K562 (cell line): ENCODE results near the gene GOLPH3L. TPM values are rescaled to one million over a fixed set of nuclear protein-coding genes. Genes with fewer than 3 reads are reported as not detected.

Source experiments
- ETV6 ChIP-seq, 3 experiments: fragments of 150-350 bp in 1 of 3; sonication (generic) in 1 of 3; formaldehyde crosslinking in 1 of 3; IDR thresholded peaks; 2 replicates each; pipeline versions ENCODE4 v1.6.1 to v1.8.0; 2014 to 2022; ENCODE audit warnings: borderline replicate concordance in 2 of 3, low read depth in 2 of 3, antibody characterized with exemption in 1 of 3, low read length in 1 of 3, mild to moderate bottlenecking in 1 of 3, missing genetic modification reagents in 1 of 3
- EWSR1 ChIP-seq: fragments of 450-650 bp; IDR thresholded peaks from 2 replicates; pipeline ENCODE4 v1.6.1; 2018; ENCODE audit warnings: borderline replicate concordance, mild to moderate bottlenecking, low read depth, moderate library complexity; ENCODE audit not compliant: partially characterized antibody
- MYBL2 ChIP-seq, 2 experiments: fragments of 450-650 bp in 1 of 2; sonication (generic) in 1 of 2; formaldehyde crosslinking in 1 of 2; IDR thresholded peaks; 2 replicates each; pipeline versions ENCODE4 v1.6.1 to v1.8.1; 2017 to 2022; ENCODE audit warnings: borderline replicate concordance in 1 of 2, inconsistent platforms in 1 of 2, low read depth in 1 of 2, mild to moderate bottlenecking in 1 of 2, missing genetic modification reagents in 1 of 2, moderate library complexity in 1 of 2
- NR1H2 ChIP-seq: sonication (generic); formaldehyde crosslinking; IDR thresholded peaks from 2 replicates; pipeline ENCODE4 v1.4.0; 2020; ENCODE audit warnings: mild to moderate bottlenecking, missing genetic modification reagents
- POLR2A ChIP-seq: fragments of 450-650 bp; conservative IDR thresholded peaks from 2 replicates; pipeline ENCODE4 v1.6.1; 2016
- POLR2AphosphoS5 ChIP-seq: IDR thresholded peaks from 2 replicates; pipeline ENCODE4 v1.6.1; 2011; ENCODE audit warnings: mild to moderate bottlenecking, low read depth, low read length, moderate library complexity; ENCODE audit not compliant: control insufficient read depth, insufficient read depth
- POLR2H ChIP-seq: IDR thresholded peaks from 2 replicates; pipeline ENCODE4 v1.6.1; 2016; ENCODE audit warnings: missing genetic modification characterization, low read depth, mild to moderate bottlenecking, control low read depth, missing compliant biosample characterization, moderate library complexity
- SRSF9 ChIP-seq: fragments of 200-400 bp; formaldehyde crosslinking; IDR thresholded peaks from 2 replicates; pipeline ENCODE4 v1.6.1; 2017; ENCODE audit warnings: low read depth, low read length, borderline replicate concordance
- TAF15 ChIP-seq: fragments of 200-400 bp; formaldehyde crosslinking; IDR thresholded peaks from 2 replicates; pipeline ENCODE4 v1.6.1; 2017; ENCODE audit warnings: mild to moderate bottlenecking, low read depth, low read length, moderate library complexity
- YBX1 ChIP-seq: fragments of 450-650 bp; IDR thresholded peaks from 2 replicates; pipeline ENCODE4 v1.7.1; 2016; ENCODE audit warnings: mild to moderate bottlenecking
- ZEB2 ChIP-seq: fragments of 450-650 bp; IDR thresholded peaks from 2 replicates; pipeline ENCODE4 v1.6.1; 2016
- ZFX ChIP-seq: sonication (generic); formaldehyde crosslinking; IDR thresholded peaks from 2 replicates; pipeline ENCODE4 v1.8.0; 2022; ENCODE audit warnings: mild to moderate bottlenecking, missing genetic modification reagents, moderate library complexity
- ZNF253 ChIP-seq: fragments of 250-450 bp; sonication (Bioruptor Pico); conservative IDR thresholded peaks from 2 replicates; pipeline ENCODE4 v1.6.1; 2021; ENCODE audit warnings: mild to moderate bottlenecking
- polyA plus RNA-seq, 8 experiments: library from polyadenylated mRNA; depleted of rRNA in 4 of 8; stranded (reverse) in 5 of 8; unstranded in 3 of 8; fragments of >200 nt; fragmentation: Nextera tagmentation in 2 of 8; fragmentation: Illumina TruSeq in 1 of 8; extraction: Ambion mirVana in 2 of 8; extraction: Trizol in 1 of 8; gene quantifications; 2 replicates each; pipeline versions ENCODE4 v1.2.1 to v1.2.3, GENCODE V29; 2011 to 2014; ENCODE audit warnings: inconsistent platforms in 1 of 8, missing spikeins in 1 of 8
- total RNA-seq, 7 experiments: library from RNA; depleted of rRNA in 6 of 7; stranded (reverse); fragments of >200 nt in 6 of 7; fragmentation: Illumina TruSeq in 2 of 7; extraction: Trizol in 2 of 7; gene quantifications; 2 replicates each; pipeline versions ENCODE4 v1.2.1 to v1.2.3, GENCODE V29; 2011 to 2021; ENCODE audit warnings: low replicate concordance in 1 of 7
- TF ChIP-seq, protein P1 (sequence below): fragments of 250-450 bp; sonication (Bioruptor Pico); IDR thresholded peaks from 2 replicates; pipeline ENCODE4 v1.4.0; 2020; ENCODE audit warnings: mild to moderate bottlenecking, moderate library complexity
- TF ChIP-seq, protein P2 (sequence below): sonication (generic); formaldehyde crosslinking; IDR thresholded peaks from 2 replicates; pipeline ENCODE4 v1.8.0; 2022; ENCODE audit warnings: mild to moderate bottlenecking, missing genetic modification reagents, borderline replicate concordance
- TF ChIP-seq, protein P3 (sequence below), 2 experiments: IDR thresholded peaks; 2 replicates each; pipeline ENCODE4 v1.6.1; 2011; ENCODE audit warnings: borderline replicate concordance in 1 of 2, control low read depth in 1 of 2, low read depth in 1 of 2, low read length in 1 of 2, mild to moderate bottlenecking in 1 of 2, mixed read lengths in 1 of 2, moderate library complexity in 1 of 2; ENCODE audit not compliant: insufficient read depth in 1 of 2, insufficient read length in 1 of 2, poor library complexity in 1 of 2, severe bottlenecking in 1 of 2; ENCODE audit errors: extremely low read depth in 1 of 2
- TF ChIP-seq, protein P4 (sequence below): IDR thresholded peaks from 3 replicates; pipeline ENCODE4 v1.6.1; 2011; ENCODE audit warnings: borderline replicate concordance, mild to moderate bottlenecking; ENCODE audit not compliant: insufficient read length, insufficient read depth

GOLPH3L gene
- total and polyA plus RNA-seq, 9 of the 15 experiments (the other 6 are each of a cell fraction or from before 2014, with no cell fraction given) = 8.1 to 42.1 (median 21.6) TPM

DNA sequence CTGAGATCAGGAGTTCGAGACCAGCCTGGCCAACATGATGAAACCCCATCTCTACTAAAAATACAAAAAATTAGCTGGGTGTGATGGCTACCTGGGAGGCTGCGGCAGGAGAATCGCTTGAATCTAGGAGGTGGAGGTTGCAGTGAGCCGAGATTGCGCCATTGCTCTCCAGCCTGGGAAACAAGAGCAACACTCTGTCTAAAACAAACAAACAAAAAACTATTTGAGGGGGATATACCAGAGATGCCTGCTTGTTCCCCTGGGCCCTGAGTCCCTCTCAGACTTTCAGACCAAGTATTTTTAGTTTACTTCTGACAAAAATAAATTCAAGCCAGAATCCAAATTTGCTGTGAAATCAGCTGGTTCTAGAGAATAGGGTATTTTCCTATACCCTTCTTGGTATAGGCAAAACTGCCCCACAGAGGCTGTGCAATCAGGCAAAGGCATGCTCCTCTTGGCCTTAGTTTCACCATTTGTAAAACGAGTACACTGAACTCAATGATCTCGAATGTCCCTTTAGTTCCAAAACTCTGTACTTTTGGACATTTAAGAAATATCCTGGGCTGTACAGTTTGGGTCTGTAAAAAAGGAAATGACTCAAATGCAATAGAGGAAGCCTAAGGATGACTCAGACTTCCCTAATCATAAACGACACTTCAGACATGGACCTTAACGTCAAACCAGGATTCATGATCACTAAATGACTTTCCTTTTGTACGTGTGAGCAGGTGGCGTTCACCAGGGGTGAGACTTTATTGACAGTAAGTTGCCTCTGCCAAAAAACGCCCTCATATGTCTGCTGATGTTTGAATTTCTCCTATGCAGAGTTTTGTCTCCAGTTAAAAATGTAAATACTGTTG, 83.7 kb downstream of the GOLPH3L start (continued):
- no peak for TF ChIP-seq MYBL2 (IDR thresholded peaks at IDR 0.05; ENCODE audit: low read depth)
- no peak for TF ChIP-seq MYBL2 (CRISPR knock-in tag; IDR thresholded peaks at IDR 0.05; ENCODE audit: borderline replicate concordance)
- TF ChIP-seq SRSF9 = no peak
- no peak for TF ChIP-seq TAF15
- TF ChIP-seq POLR2AphosphoS5 = no peak
- no peak for TF ChIP-seq ZNF253
- no peak for TF ChIP-seq POLR2A
- TF ChIP-seq ZEB2 = peak; percentile 44; the same call in 1 of the 2 replicates
- TF ChIP-seq, protein P1, sequence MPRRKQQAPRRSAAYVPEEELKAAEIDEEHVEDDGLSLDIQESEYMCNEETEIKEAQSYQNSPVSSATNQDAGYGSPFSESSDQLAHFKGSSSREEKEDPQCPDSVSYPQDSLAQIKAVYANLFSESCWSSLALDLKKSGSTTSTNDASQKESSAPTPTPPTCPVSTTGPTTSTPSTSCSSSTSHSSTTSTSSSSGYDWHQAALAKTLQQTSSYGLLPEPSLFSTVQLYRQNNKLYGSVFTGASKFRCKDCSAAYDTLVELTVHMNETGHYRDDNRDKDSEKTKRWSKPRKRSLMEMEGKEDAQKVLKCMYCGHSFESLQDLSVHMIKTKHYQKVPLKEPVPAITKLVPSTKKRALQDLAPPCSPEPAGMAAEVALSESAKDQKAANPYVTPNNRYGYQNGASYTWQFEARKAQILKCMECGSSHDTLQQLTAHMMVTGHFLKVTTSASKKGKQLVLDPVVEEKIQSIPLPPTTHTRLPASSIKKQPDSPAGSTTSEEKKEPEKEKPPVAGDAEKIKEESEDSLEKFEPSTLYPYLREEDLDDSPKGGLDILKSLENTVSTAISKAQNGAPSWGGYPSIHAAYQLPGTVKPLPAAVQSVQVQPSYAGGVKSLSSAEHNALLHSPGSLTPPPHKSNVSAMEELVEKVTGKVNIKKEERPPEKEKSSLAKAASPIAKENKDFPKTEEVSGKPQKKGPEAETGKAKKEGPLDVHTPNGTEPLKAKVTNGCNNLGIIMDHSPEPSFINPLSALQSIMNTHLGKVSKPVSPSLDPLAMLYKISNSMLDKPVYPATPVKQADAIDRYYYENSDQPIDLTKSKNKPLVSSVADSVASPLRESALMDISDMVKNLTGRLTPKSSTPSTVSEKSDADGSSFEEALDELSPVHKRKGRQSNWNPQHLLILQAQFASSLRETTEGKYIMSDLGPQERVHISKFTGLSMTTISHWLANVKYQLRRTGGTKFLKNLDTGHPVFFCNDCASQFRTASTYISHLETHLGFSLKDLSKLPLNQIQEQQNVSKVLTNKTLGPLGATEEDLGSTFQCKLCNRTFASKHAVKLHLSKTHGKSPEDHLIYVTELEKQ (CRISPR knock-in tag) = no peak
- no peak for TF ChIP-seq NR1H2 (CRISPR knock-in tag)
- TF ChIP-seq POLR2H (tag) = peak; percentile 69
- peak in 1 of 2 experiments; percentile 97; a peak in 3 of 4 replicates for TF ChIP-seq ETV6 (IDR thresholded peaks at IDR 0.05; ENCODE audit: borderline replicate concordance in 1 of 2, low read depth in 2 of 2, low read length in 1 of 2)
- no peak for TF ChIP-seq ETV6 (CRISPR knock-in tag; IDR thresholded peaks at IDR 0.05; ENCODE audit: borderline replicate concordance)
- no peak for TF ChIP-seq EWSR1
- TF ChIP-seq, protein P2, sequence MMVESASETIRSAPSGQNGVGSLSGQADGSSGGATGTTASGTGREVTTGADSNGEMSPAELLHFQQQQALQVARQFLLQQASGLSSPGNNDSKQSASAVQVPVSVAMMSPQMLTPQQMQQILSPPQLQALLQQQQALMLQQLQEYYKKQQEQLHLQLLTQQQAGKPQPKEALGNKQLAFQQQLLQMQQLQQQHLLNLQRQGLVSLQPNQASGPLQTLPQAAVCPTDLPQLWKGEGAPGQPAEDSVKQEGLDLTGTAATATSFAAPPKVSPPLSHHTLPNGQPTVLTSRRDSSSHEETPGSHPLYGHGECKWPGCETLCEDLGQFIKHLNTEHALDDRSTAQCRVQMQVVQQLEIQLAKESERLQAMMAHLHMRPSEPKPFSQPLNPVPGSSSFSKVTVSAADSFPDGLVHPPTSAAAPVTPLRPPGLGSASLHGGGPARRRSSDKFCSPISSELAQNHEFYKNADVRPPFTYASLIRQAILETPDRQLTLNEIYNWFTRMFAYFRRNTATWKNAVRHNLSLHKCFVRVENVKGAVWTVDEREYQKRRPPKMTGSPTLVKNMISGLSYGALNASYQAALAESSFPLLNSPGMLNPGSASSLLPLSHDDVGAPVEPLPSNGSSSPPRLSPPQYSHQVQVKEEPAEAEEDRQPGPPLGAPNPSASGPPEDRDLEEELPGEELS (CRISPR knock-in tag) = no peak
- TF ChIP-seq, protein P3, sequence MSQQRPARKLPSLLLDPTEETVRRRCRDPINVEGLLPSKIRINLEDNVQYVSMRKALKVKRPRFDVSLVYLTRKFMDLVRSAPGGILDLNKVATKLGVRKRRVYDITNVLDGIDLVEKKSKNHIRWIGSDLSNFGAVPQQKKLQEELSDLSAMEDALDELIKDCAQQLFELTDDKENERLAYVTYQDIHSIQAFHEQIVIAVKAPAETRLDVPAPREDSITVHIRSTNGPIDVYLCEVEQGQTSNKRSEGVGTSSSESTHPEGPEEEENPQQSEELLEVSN (IDR thresholded peaks at IDR 0.05; ENCODE audit: borderline replicate concordance in 1 of 2, extremely low read depth in 1 of 2, insufficient read depth in 1 of 2, insufficient read length in 1 of 2, low read depth in 1 of 2, low read length in 1 of 2, poor library complexity in 1 of 2, severe bottlenecking in 1 of 2) = peak; percentile 29 to 37
- no peak for TF ChIP-seq YBX1
- TF ChIP-seq, protein P4, sequence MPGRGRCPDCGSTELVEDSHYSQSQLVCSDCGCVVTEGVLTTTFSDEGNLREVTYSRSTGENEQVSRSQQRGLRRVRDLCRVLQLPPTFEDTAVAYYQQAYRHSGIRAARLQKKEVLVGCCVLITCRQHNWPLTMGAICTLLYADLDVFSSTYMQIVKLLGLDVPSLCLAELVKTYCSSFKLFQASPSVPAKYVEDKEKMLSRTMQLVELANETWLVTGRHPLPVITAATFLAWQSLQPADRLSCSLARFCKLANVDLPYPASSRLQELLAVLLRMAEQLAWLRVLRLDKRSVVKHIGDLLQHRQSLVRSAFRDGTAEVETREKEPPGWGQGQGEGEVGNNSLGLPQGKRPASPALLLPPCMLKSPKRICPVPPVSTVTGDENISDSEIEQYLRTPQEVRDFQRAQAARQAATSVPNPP = no peak
- peak; percentile 16; the same call in 1 of the 2 replicates for TF ChIP-seq ZFX
